IMR-90 (cell line): Measurements from ENCODE around the gene CEP41. TPM values are rescaled to one million over a fixed set of nuclear protein-coding genes. Genes with fewer than 3 reads are reported as not detected.

Experiments used
- ATAC-seq: fragments of 200-7000 bp; cut with Tn5 transposase; 2 replicates; pipeline ENCODE4 v1.9.1; 2020; ENCODE audit warnings: low read depth, mild to moderate bottlenecking, moderate library complexity
- BruUV-seq: library from RNA; stranded (reverse); fragments of 400-500 nt; replicated peaks from 2 replicates; lab custom pipeline; 2021; lab: Mats Ljungman, UMichigan
- CTCF ChIA-PET: fragments of 300-600 bp; formaldehyde crosslinking; extraction: SDS; loops from one replicate; lab custom pipeline; 2021; ENCODE audit warnings: antibody characterized with exemption; lab: Yijun Ruan, JAX
- POLR2A ChIA-PET: fragments of 300-600 bp; sonication (Branson Sonifier 250); formaldehyde crosslinking; loops from one replicate; lab custom pipeline; 2022; ENCODE audit warnings: antibody characterized with exemption; ENCODE audit not compliant: unreplicated experiment; lab: Charles Lee
- DNase-seq: peaks from one replicate; pipeline ENCODE4 v3.0.0; 2013
- H2AFZ ChIP-seq: replicated peaks from 2 replicates; pipeline ENCODE3; 2013; ENCODE audit warnings: low read length, mild to moderate bottlenecking; ENCODE audit not compliant: poor library complexity
- H2AK5ac ChIP-seq: 2 replicates; pipeline ENCODE4 v1.6.1; 2013; ENCODE audit warnings: low read depth, low read length, inconsistent platforms
- H2AK9ac ChIP-seq: replicated peaks from 2 replicates; pipeline ENCODE3; 2013; ENCODE audit warnings: mild to moderate bottlenecking, low read depth, low read length, moderate library complexity; ENCODE audit not compliant: poor library complexity
- H2BK120ac ChIP-seq: 2 replicates; pipeline ENCODE4 v1.6.1; 2013; ENCODE audit warnings: low read depth, low read length, inconsistent platforms
- H2BK15ac ChIP-seq: 3 replicates; pipeline ENCODE4 v1.6.1; 2013; ENCODE audit warnings: low read depth, low read length, inconsistent platforms
- H2BK20ac ChIP-seq: 2 replicates; pipeline ENCODE4 v1.6.1; 2013; ENCODE audit warnings: low read depth, mild to moderate bottlenecking, inconsistent platforms, low read length, moderate library complexity
- H2BK5ac ChIP-seq: 2 replicates; pipeline ENCODE4 v1.6.1; 2013; ENCODE audit warnings: mild to moderate bottlenecking, low read depth, low read length, inconsistent platforms; ENCODE audit not compliant: poor library complexity, severe bottlenecking
- H3K14ac ChIP-seq: replicated peaks from 2 replicates; pipeline ENCODE4 v1.6.1; 2013; ENCODE audit warnings: low read depth, low read length, inconsistent platforms
- H3K18ac ChIP-seq: 2 replicates; pipeline ENCODE4 v1.6.1; 2013; ENCODE audit warnings: low read depth, low read length, control low read depth
- H3K23ac ChIP-seq: 2 replicates; pipeline ENCODE4 v1.6.1; 2013; ENCODE audit warnings: low read depth, low read length, inconsistent platforms
- H3K27ac ChIP-seq: 2 replicates; pipeline ENCODE4 v1.5.1; 2013; ENCODE audit warnings: mild to moderate bottlenecking, control low read depth, low read length; ENCODE audit not compliant: insufficient read depth
- H3K27me3 ChIP-seq: 2 replicates; pipeline ENCODE4 v1.6.1; 2013; ENCODE audit warnings: low read length; ENCODE audit not compliant: control insufficient read depth, insufficient read depth
- H3K36me3 ChIP-seq: 2 replicates; pipeline ENCODE4 v1.6.1; 2013; ENCODE audit warnings: low read length, mixed read lengths; ENCODE audit not compliant: control insufficient read depth, insufficient read depth
- H3K4ac ChIP-seq: 2 replicates; pipeline ENCODE4 v1.6.1; 2013; ENCODE audit warnings: low read depth, low read length, inconsistent platforms
- H3K4me1 ChIP-seq: 2 replicates; pipeline ENCODE4 v1.6.1; 2013; ENCODE audit warnings: low read length, mixed read lengths; ENCODE audit not compliant: control insufficient read depth, insufficient read depth
- H3K4me2 ChIP-seq: 2 replicates; pipeline ENCODE4 v1.6.1; 2013; ENCODE audit warnings: low read depth, mild to moderate bottlenecking, control low read depth, low read length, moderate library complexity
- H3K4me3 ChIP-seq: 2 replicates; pipeline ENCODE4 v1.5.1; 2013; ENCODE audit warnings: low read depth, mild to moderate bottlenecking, control low read depth, low read length, moderate library complexity; ENCODE audit not compliant: insufficient read depth
- H3K56ac ChIP-seq: 2 replicates; pipeline ENCODE4 v1.6.1; 2013; ENCODE audit warnings: low read length, inconsistent platforms; ENCODE audit not compliant: insufficient read depth; ENCODE audit errors: extremely low read depth
- H3K79me1 ChIP-seq, 2 experiments: 2 replicates each; pipeline ENCODE4 v1.6.1; 2013; ENCODE audit warnings: low read length in 2 of 2, inconsistent platforms in 1 of 2, low read depth in 1 of 2
- H3K9ac ChIP-seq: 2 replicates; pipeline ENCODE4 v1.6.1; 2013; ENCODE audit warnings: low read depth, low read length, control low read depth
- H3K9me1 ChIP-seq: 2 replicates; pipeline ENCODE4 v1.6.1; 2013; ENCODE audit warnings: low read length, inconsistent platforms; ENCODE audit not compliant: insufficient read depth
- H3K9me3 ChIP-seq: 2 replicates; pipeline ENCODE4 v1.6.1; 2013; ENCODE audit warnings: low read length; ENCODE audit not compliant: control insufficient read depth, insufficient read depth
- H4K20me1 ChIP-seq: 2 replicates; pipeline ENCODE4 v1.6.1; 2013; ENCODE audit warnings: low read length, inconsistent platforms; ENCODE audit not compliant: insufficient read depth
- H4K5ac ChIP-seq: 2 replicates; pipeline ENCODE4 v1.6.1; 2013; ENCODE audit warnings: mild to moderate bottlenecking, low read depth, low read length, control low read depth
- H4K8ac ChIP-seq, 2 experiments: 2 replicates each; pipeline ENCODE4 v1.6.1; 2013; ENCODE audit warnings: low read depth in 2 of 2, low read length in 2 of 2, control low read depth in 1 of 2, inconsistent platforms in 1 of 2
- H4K91ac ChIP-seq: 2 replicates; pipeline ENCODE4 v1.6.1; 2013; ENCODE audit warnings: low read depth, low read length, inconsistent platforms; ENCODE audit not compliant: insufficient read depth
- BHLHE40 ChIP-seq: fragments of 150-350 bp; IDR thresholded peaks from 2 replicates; pipeline ENCODE4 v1.6.1; 2016; ENCODE audit warnings: mild to moderate bottlenecking, low read depth, low read length
- CEBPB ChIP-seq: IDR thresholded peaks from 2 replicates; pipeline ENCODE4 v1.6.1; 2012; ENCODE audit warnings: low read depth, low read length, improper control_type of control experiment
- CHD1 ChIP-seq: IDR thresholded peaks from 2 replicates; pipeline ENCODE4 v1.6.1; 2012; ENCODE audit warnings: low read depth, low read length, improper control_type of control experiment
- CTCF ChIP-seq: conservative IDR thresholded peaks from 2 replicates; pipeline ENCODE4 v1.5.1; 2012; ENCODE audit warnings: mild to moderate bottlenecking, low read depth, low read length, improper control_type of control experiment
- FOS ChIP-seq: fragments of 150-350 bp; IDR thresholded peaks from 2 replicates; pipeline ENCODE4 v1.6.1; 2016; ENCODE audit warnings: low read depth, low read length
- MAFK ChIP-seq: IDR thresholded peaks from 2 replicates; pipeline ENCODE4 v1.6.1; 2012; ENCODE audit warnings: low read depth, low read length, improper control_type of control experiment
- MAZ ChIP-seq: IDR thresholded peaks from 2 replicates; pipeline ENCODE4 v1.6.1; 2012; ENCODE audit warnings: low read depth, mild to moderate bottlenecking, low read length, improper control_type of control experiment, moderate library complexity, borderline replicate concordance
- MXI1 ChIP-seq: IDR thresholded peaks from 2 replicates; pipeline ENCODE4 v1.6.1; 2012; ENCODE audit warnings: low read depth, mild to moderate bottlenecking, low read length, moderate library complexity, borderline replicate concordance
- NFE2L2 ChIP-seq: fragments of 150-350 bp; IDR thresholded peaks from 2 replicates; pipeline ENCODE4 v1.6.1; 2016; ENCODE audit warnings: low read depth, mild to moderate bottlenecking, low read length
- POLR2A ChIP-seq: IDR thresholded peaks from 2 replicates; pipeline ENCODE4 v1.6.1; 2012; ENCODE audit warnings: mild to moderate bottlenecking, low read depth, low read length
- RAD21 ChIP-seq: IDR thresholded peaks from 2 replicates; pipeline ENCODE4 v1.6.1; 2012; ENCODE audit warnings: low read length, improper control_type of control experiment
- RCOR1 ChIP-seq: IDR thresholded peaks from 2 replicates; pipeline ENCODE4 v1.6.1; 2012; ENCODE audit warnings: mild to moderate bottlenecking, low read length, improper control_type of control experiment; ENCODE audit not compliant: insufficient replicate concordance
- RFX5 ChIP-seq: IDR thresholded peaks from 2 replicates; pipeline ENCODE4 v1.8.0; 2012; ENCODE audit warnings: low read depth, mild to moderate bottlenecking, low read length, moderate library complexity
- SMC3 ChIP-seq: fragments of 150-350 bp; IDR thresholded peaks from 2 replicates; pipeline ENCODE4 v1.6.1; 2016; ENCODE audit warnings: low read depth, mild to moderate bottlenecking, antibody characterized with exemption, low read length, moderate library complexity
- WGBS, 2 experiments: methylation state at CpG; one replicate each; pipeline versions ENCODE4 v1.1.5 to v1.1.7; 2013; ENCODE audit warnings: missing lambda C conversion rate in 2 of 2; ENCODE audit not compliant: insufficient read length in 1 of 2; ENCODE audit errors: extremely low coverage in 2 of 2; 5-methylcytosine and 5-hydroxymethylcytosine counted together
- dilution Hi-C: fragments of 300-500 bp; cut with HindIII; formaldehyde crosslinking; loops from one replicate; pipeline ENCODE4 v1.14.3; 2018; ENCODE audit warnings: low sequenced_read_pairs; ENCODE audit not compliant: unreplicated experiment
- in situ Hi-C: fragments of 300-500 bp; cut with MboI; formaldehyde crosslinking; loops from 3 replicates; pipeline ENCODE4 v1.14.3; 2019; ENCODE audit warnings: low sequenced_read_pairs, inconsistent platforms, mixed read lengths
- intact Hi-C: fragments of 100-400 bp; cut with micrococcal nuclease; formaldehyde crosslinking; loops from 2 replicates; pipeline ENCODE4 v1.10.0; 2022
- polyA plus RNA-seq, 3 experiments: library from polyadenylated mRNA; depleted of rRNA; stranded (reverse); fragments of >200 nt; gene quantifications; 2 replicates each; pipeline ENCODE4 v1.2.3, GENCODE V29; 2012; ENCODE audit warnings: low replicate concordance in 1 of 3
- total RNA-seq: library from RNA; depleted of rRNA; stranded (reverse); fragments of >200 nt; gene quantifications from 2 replicates; pipeline ENCODE4 v1.2.3, GENCODE V29; 2012
- TF ChIP-seq, protein P1 (sequence below): fragments of 150-350 bp; IDR thresholded peaks from 2 replicates; pipeline ENCODE4 v1.6.1; 2016; ENCODE audit warnings: low read depth, mild to moderate bottlenecking, low read length, moderate library complexity, borderline replicate concordance
- TF ChIP-seq, protein P2 (sequence below): fragments of 150-350 bp; IDR thresholded peaks from 2 replicates; pipeline ENCODE4 v1.6.1; 2017; ENCODE audit warnings: mild to moderate bottlenecking, antibody characterized with exemption, low read length, low read depth

Gene CEP41
- total and polyA plus RNA-seq, 2 of the 4 experiments (the other 2 are of a cell fraction) = 12.2 to 21.9 TPM

GRCh38 chr7:130364451-130364850 is 76.4 kb downstream of the CEP41 start:
- no peak for TF ChIP-seq RAD21
- TF ChIP-seq CEBPB = no peak
- no peak for TF ChIP-seq RCOR1
- no peak for TF ChIP-seq MXI1
- no peak for TF ChIP-seq CTCF
- no peak for TF ChIP-seq RFX5
- no peak for TF ChIP-seq FOS
- TF ChIP-seq, protein P1, sequence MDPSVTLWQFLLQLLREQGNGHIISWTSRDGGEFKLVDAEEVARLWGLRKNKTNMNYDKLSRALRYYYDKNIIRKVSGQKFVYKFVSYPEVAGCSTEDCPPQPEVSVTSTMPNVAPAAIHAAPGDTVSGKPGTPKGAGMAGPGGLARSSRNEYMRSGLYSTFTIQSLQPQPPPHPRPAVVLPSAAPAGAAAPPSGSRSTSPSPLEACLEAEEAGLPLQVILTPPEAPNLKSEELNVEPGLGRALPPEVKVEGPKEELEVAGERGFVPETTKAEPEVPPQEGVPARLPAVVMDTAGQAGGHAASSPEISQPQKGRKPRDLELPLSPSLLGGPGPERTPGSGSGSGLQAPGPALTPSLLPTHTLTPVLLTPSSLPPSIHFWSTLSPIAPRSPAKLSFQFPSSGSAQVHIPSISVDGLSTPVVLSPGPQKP = no peak
- no peak for TF ChIP-seq MAZ
- TF ChIP-seq BHLHE40 = no peak
- no peak for TF ChIP-seq MAFK
- no peak for TF ChIP-seq POLR2A
- TF ChIP-seq CHD1 = no peak
- TF ChIP-seq, protein P2, sequence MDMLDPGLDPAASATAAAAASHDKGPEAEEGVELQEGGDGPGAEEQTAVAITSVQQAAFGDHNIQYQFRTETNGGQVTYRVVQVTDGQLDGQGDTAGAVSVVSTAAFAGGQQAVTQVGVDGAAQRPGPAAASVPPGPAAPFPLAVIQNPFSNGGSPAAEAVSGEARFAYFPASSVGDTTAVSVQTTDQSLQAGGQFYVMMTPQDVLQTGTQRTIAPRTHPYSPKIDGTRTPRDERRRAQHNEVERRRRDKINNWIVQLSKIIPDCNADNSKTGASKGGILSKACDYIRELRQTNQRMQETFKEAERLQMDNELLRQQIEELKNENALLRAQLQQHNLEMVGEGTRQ = no peak
- TF ChIP-seq SMC3 = no peak
- no peak for TF ChIP-seq NFE2L2
- H2BK5ac ChIP-seq = peak overlapping the region; percentile 96
- H4K5ac ChIP-seq = peak overlapping the region; percentile 81
- H3K4ac ChIP-seq = peak overlapping the region; percentile 92
- H4K8ac ChIP-seq = peak overlapping the region; percentile 59 to 74
- POLR2A ChIA-PET = no interaction called here
- peaks cover 36% of the 10 kb centered on the region for H3K4me1 ChIP-seq
- dilution Hi-C loops (no loop called here), intact Hi-C loops (no loop called here), in situ Hi-C loops (no loop called here)
- peak overlapping the region; percentile 95 for H3K14ac ChIP-seq
- peak overlapping the region; percentile 26 for H2AFZ ChIP-seq
- no peaks in the 10 kb centered on the region for H4K20me1 ChIP-seq
- H2BK20ac ChIP-seq = peak overlapping the region; percentile 96
- H2AK5ac ChIP-seq = peak overlapping the region; percentile 95
- peak overlapping the region; percentile 49 for H3K23ac ChIP-seq
- BruUV-seq = no TSS peak
- H2AK9ac ChIP-seq = peak overlapping the region; percentile 75
- no peaks in the 10 kb centered on the region for H3K36me3 ChIP-seq
- H3K27ac ChIP-seq = peak overlapping the region; percentile 61
- H3K56ac ChIP-seq = peak overlapping the region; percentile 1; the same call in 1 of the 2 replicates
- 93% methylated on average over 2 of the region's 4 CpGs; no CpG with 5 or more reads in 1 of the 2 experiments for whole genome bisulfite sequencing, 2 experiments
- peak overlapping the region; percentile 98 for H2BK120ac ChIP-seq
- no peak overlapping the region for H3K9ac ChIP-seq
- no peak for DNase-seq
- peak overlapping the region; percentile 90; the same call in 1 of the 3 replicates for H2BK15ac ChIP-seq
- no peak overlapping the region for H3K4me2 ChIP-seq
- CTCF ChIA-PET = no interaction called here
- H3K27me3 ChIP-seq = no peaks in the 10 kb centered on the region
- H3K9me3 ChIP-seq = peaks cover 4% of the 10 kb centered on the region
- H3K4me3 ChIP-seq = no peak overlapping the region
- H3K79me1 ChIP-seq = peaks cover 0 to 7% of the 10 kb centered on the region in 2 experiments; a peak in 1 of 4 replicates
- peak overlapping the region; percentile 86 for H3K18ac ChIP-seq
- no peak for ATAC-seq
- peaks cover 36% of the 10 kb centered on the region for H3K9me1 ChIP-seq
- H4K91ac ChIP-seq = peak overlapping the region; percentile 93
